HepG2 (cell line): Measurements from ENCODE around the gene FBXO44. TPM values are rescaled to one million over a fixed set of nuclear protein-coding genes. Genes with fewer than 3 reads are reported as not detected.

Source experiments
- ATAC-seq: fragments of 200-7000 bp; cut with Tn5 transposase; 3 replicates; pipeline ENCODE4 v1.9.1; 2020; ENCODE audit warnings: mild to moderate bottlenecking, moderate library complexity
- BruUV-seq: library from RNA; stranded (reverse); fragments of 400-500 nt; replicated peaks from 2 replicates; lab custom pipeline; 2021; lab: Mats Ljungman, UMichigan
- CTCF ChIA-PET: fragments of 300-600 bp; formaldehyde crosslinking; extraction: SDS; loops from one replicate; lab custom pipeline; 2021; ENCODE audit warnings: low total read pairs, inconsistent platforms, low intra/inter-chr PET ratio; lab: Yijun Ruan, JAX
- POLR2A ChIA-PET: fragments of 350-600 bp; sonication (Branson Sonifier 250); formaldehyde crosslinking; loops from one replicate; lab custom pipeline; 2020; ENCODE audit warnings: antibody characterized with exemption, inconsistent platforms; lab: Yijun Ruan, JAX
- DNase-seq: peaks from one replicate; pipeline ENCODE4 v3.0.0-alpha.2; 2015; ENCODE audit warnings: low spot score
- FAIRE-seq: peaks from 3 replicates; lab custom pipeline; 2011; peaks lifted over from hg19 to GRCh38; lab: Jason Lieb, UNC
- H2AFZ ChIP-seq: one replicate; pipeline ENCODE4 v1.6.1; 2011; ENCODE audit warnings: low read length, inconsistent platforms
- H3K27ac ChIP-seq: fragments of 300-600 bp; 3 replicates; pipeline ENCODE4 v1.8.0; 2011; ENCODE audit warnings: mixed run types, mild to moderate bottlenecking, mixed read lengths, low read length, inconsistent platforms; ENCODE audit not compliant: insufficient read depth; ENCODE audit errors: extremely low read length
- H3K27me3 ChIP-seq, 2 experiments: fragments of 200-600 bp in 1 of 2; 2 replicates in 1 of 2; 3 replicates in 1 of 2; pipeline versions ENCODE4 v1.6.0 to v1.8.0; 2011; ENCODE audit warnings: low read length in 2 of 2, mild to moderate bottlenecking in 2 of 2, moderate library complexity in 2 of 2, inconsistent platforms in 1 of 2; ENCODE audit not compliant: insufficient read depth in 2 of 2, control insufficient read depth in 1 of 2
- H3K36me3 ChIP-seq, 2 experiments: fragments of 200-600 bp in 1 of 2; replicated peaks in 1 of 2; 2 replicates in 1 of 2; 3 replicates in 1 of 2; pipeline versions ENCODE4 v1.5.1 to v1.8.0; 2011; ENCODE audit warnings: low read length in 2 of 2, inconsistent platforms in 1 of 2; ENCODE audit not compliant: insufficient read depth in 2 of 2, control insufficient read depth in 1 of 2
- H3K4me1 ChIP-seq: 2 replicates; pipeline ENCODE4 v1.5.1; 2012; ENCODE audit warnings: low read length, inconsistent platforms; ENCODE audit not compliant: insufficient read depth
- H3K4me2 ChIP-seq: 2 replicates; pipeline ENCODE4 v1.6.0; 2011; ENCODE audit warnings: low read depth, low read length, inconsistent platforms
- H3K4me3 ChIP-seq, 3 experiments: fragments of 200-600 bp in 1 of 3; sonication (generic), shearing (Covaris generic) in 1 of 3; replicated peaks in 1 of 3; 2 replicates each; pipeline ENCODE4 v1.5.1; 2011 to 2016; ENCODE audit warnings: low read length in 3 of 3, inconsistent platforms in 2 of 3, low read depth in 2 of 3, mild to moderate bottlenecking in 2 of 3, control low read depth in 1 of 3, mixed read lengths in 1 of 3; ENCODE audit not compliant: insufficient read depth in 1 of 3
- H3K79me2 ChIP-seq: one replicate; pipeline ENCODE4 v1.6.1; 2011; ENCODE audit warnings: low read length, inconsistent platforms; ENCODE audit not compliant: insufficient read depth
- H3K9ac ChIP-seq: 2 replicates; pipeline ENCODE4 v1.6.0; 2011; ENCODE audit warnings: mild to moderate bottlenecking, low read depth, low read length, inconsistent platforms; ENCODE audit not compliant: insufficient read depth
- H3K9me3 ChIP-seq: 2 replicates; pipeline ENCODE4 v1.5.1; 2012; ENCODE audit warnings: mild to moderate bottlenecking, low read length
- H4K20me1 ChIP-seq: 2 replicates; pipeline ENCODE4 v1.6.0; 2011; ENCODE audit warnings: inconsistent platforms, mild to moderate bottlenecking, low read length, moderate library complexity; ENCODE audit not compliant: insufficient read depth
- AGO1 ChIP-seq: fragments of 200-400 bp; formaldehyde crosslinking; IDR thresholded peaks from 2 replicates; pipeline ENCODE4 v1.6.1; 2017; ENCODE audit warnings: mild to moderate bottlenecking, low read depth, low read length, moderate library complexity; ENCODE audit not compliant: poor library complexity, severe bottlenecking
- ATRX ChIP-seq: sonication (generic); formaldehyde crosslinking; IDR thresholded peaks from 2 replicates; pipeline ENCODE4 v1.4.0; 2020; ENCODE audit warnings: missing genetic modification reagents, borderline replicate concordance
- HDAC6 ChIP-seq: fragments of 200-600 bp; sonication (generic); IDR thresholded peaks from 2 replicates; pipeline ENCODE4 v1.7.0; 2017; ENCODE audit warnings: mild to moderate bottlenecking, antibody characterized with exemption, low read length, low read depth
- HOXD1 ChIP-seq: sonication (generic); formaldehyde crosslinking; IDR thresholded peaks from 2 replicates; pipeline ENCODE4 v1.5.0; 2020; ENCODE audit warnings: missing genetic modification reagents
- KLF12 ChIP-seq: sonication (generic); formaldehyde crosslinking; IDR thresholded peaks from 2 replicates; pipeline ENCODE4 v1.4.0; 2020; ENCODE audit warnings: missing genetic modification reagents, borderline replicate concordance
- RFX1 ChIP-seq: fragments of 450-650 bp; IDR thresholded peaks from 2 replicates; pipeline ENCODE4 v1.6.1; 2017
- WIZ ChIP-seq: sonication (generic); formaldehyde crosslinking; IDR thresholded peaks from 2 replicates; pipeline ENCODE4 v1.5.1; 2020; ENCODE audit warnings: mild to moderate bottlenecking, missing genetic modification reagents
- ZNF598 ChIP-seq: sonication (generic); formaldehyde crosslinking; IDR thresholded peaks from 2 replicates; pipeline ENCODE4 v1.5.1; 2020; ENCODE audit warnings: mild to moderate bottlenecking, missing genetic modification reagents, borderline replicate concordance
- ZNF784 ChIP-seq: sonication (generic); formaldehyde crosslinking; IDR thresholded peaks from 2 replicates; pipeline ENCODE4 v1.5.1; 2020; ENCODE audit warnings: missing genetic modification reagents, mild to moderate bottlenecking, borderline replicate concordance
- WGBS: methylation state at CpG from one replicate; pipeline ENCODE4 v1.1.6; 2017; ENCODE audit warnings: low lambda C conversion rate; 5-methylcytosine and 5-hydroxymethylcytosine counted together
- in situ Hi-C: cut with HindIII; loops from 2 replicates; pipeline ENCODE4 v1.10.0; 2017; ENCODE audit warnings: low pct_unique_long_range_greater_than_20kb; ENCODE audit not compliant: extremely low pct_ligation_motif_present
- intact Hi-C: fragments of 100-400 bp; cut with micrococcal nuclease; formaldehyde crosslinking; loops from one replicate; pipeline ENCODE4 v1.10.0; 2022; ENCODE audit not compliant: unreplicated experiment
- polyA plus RNA-seq, 8 experiments: library from polyadenylated mRNA; depleted of rRNA in 3 of 8; stranded (reverse) in 7 of 8; unstranded in 1 of 8; fragments of >200 nt; fragmentation: Illumina TruSeq in 4 of 8; extraction: Trizol in 4 of 8; gene quantifications; 2 replicates each; pipeline versions ENCODE4 v1.2.1 to v1.2.3, GENCODE V29; 2011 to 2016; ENCODE audit warnings: low read depth in 4 of 8, missing spikeins in 1 of 8, mixed read lengths in 1 of 8; ENCODE audit not compliant: insufficient read depth in 1 of 8
- total RNA-seq, 5 experiments: library from RNA; depleted of rRNA; stranded (reverse); fragments of >200 nt; fragmentation: Illumina TruSeq; extraction: Trizol; gene quantifications; 2 replicates each; pipeline ENCODE4 v1.2.3, GENCODE V29; 2016; ENCODE audit warnings: low read depth in 1 of 5

Gene FBXO44
- total and polyA plus RNA-seq, 2 of the 13 experiments (the other 11 are each of a cell fraction or from before 2014, with no cell fraction given), result 22.4 to 27.9 TPM

GRCh38 chr1:11638121-11638520, 16.6 kb upstream of the FBXO44 start:
- WGBS, result 0% methylated on average over 1 of the region's 5 CpGs
- no peak overlapping the region for H3K4me3 ChIP-seq
- intact Hi-C loops, result no loop called here
- no TSS peak for BruUV-seq
- FAIRE-seq, result no peak
- no peak for ATAC-seq
- no peak for TF ChIP-seq ZNF784 (CRISPR knock-in tag)
- no peak for TF ChIP-seq ZNF598 (CRISPR knock-in tag)
- TF ChIP-seq RFX1, result peak; percentile 31; the same call in 1 of the 2 replicates
- peak; percentile 43 for TF ChIP-seq AGO1
- TF ChIP-seq HOXD1 (CRISPR knock-in tag), result no peak
- no peak for TF ChIP-seq WIZ (CRISPR knock-in tag)
- no peak for TF ChIP-seq KLF12 (CRISPR knock-in tag)
- no peak for TF ChIP-seq HDAC6
- TF ChIP-seq ATRX (CRISPR knock-in tag), result no peak
- TF ChIP-seq, all 625 proteins: peak for 2
- Histone ChIP-seq H2AFZ (no peak overlapping the region), H3K4me2 (no peak overlapping the region), H3K9ac (no peak overlapping the region), H3K27ac (no peak overlapping the region), H3K9me3 (no peaks in the 10 kb centered on the region), H3K4me1 (no peaks in the 10 kb centered on the region), H3K79me2 (no peaks in the 10 kb centered on the region), H3K36me3 (no peaks in the 10 kb centered on the region), H4K20me1 (peaks cover 17% of the 10 kb centered on the region; the same call in 1 of the 2 replicates), H3K27me3 (peaks cover 2 to 20% of the 10 kb centered on the region in 2 experiments; a peak in 3 of 5 replicates)
- no peak for DNase-seq
- POLR2A ChIA-PET, result interaction anchor here (1.4 kb wide), 1 partner anchor 15 kb away, joined by 4 read pairs; no protein-coding TSS in a partner anchor
- in situ Hi-C loops, result loop anchor here (5.0 to 25.0 kb wide), 2 partner anchors 161 to 601 kb away; partner anchors contain the start of genes DISP3 and MASP2
- CTCF ChIA-PET, result no interaction called here
